Neural cell (in vitro differentiated cells): ENCODE measurements around the gene TULP4.

Experiments used
- EP300 ChIP-seq: fragments of 450-650 bp; conservative IDR thresholded peaks from 2 replicates; pipeline ENCODE4 v1.6.1; 2014; ENCODE audit warnings: antibody characterized with exemption, mild to moderate bottlenecking, moderate library complexity; ENCODE audit not compliant: poor library complexity, severe bottlenecking
- EZH2 ChIP-seq: fragments of 200-600, 300-800 bp; shearing (Covaris generic), sonication (generic); IDR thresholded peaks from 2 replicates; pipeline ENCODE4 v1.6.1; 2014; ENCODE audit warnings: antibody characterized with exemption, low read length, borderline replicate concordance, mild to moderate bottlenecking; ENCODE audit not compliant: insufficient read depth, poor library complexity, severe bottlenecking
- MXI1 ChIP-seq: fragments of 450-650 bp; conservative IDR thresholded peaks from 2 replicates; pipeline ENCODE4 v1.6.1; 2014; ENCODE audit warnings: antibody characterized with exemption, mild to moderate bottlenecking; ENCODE audit not compliant: poor library complexity, severe bottlenecking
- POLR2AphosphoS5 ChIP-seq: IDR thresholded peaks from 2 replicates; pipeline ENCODE4 v1.6.1; 2012
- RAD21 ChIP-seq: fragments of 450-650 bp; conservative IDR thresholded peaks from 2 replicates; pipeline ENCODE4 v1.6.1; 2014; ENCODE audit warnings: antibody characterized with exemption, mild to moderate bottlenecking, moderate library complexity
- SMC3 ChIP-seq: fragments of 450-650 bp; conservative IDR thresholded peaks from 2 replicates; pipeline ENCODE4 v1.6.1; 2014; ENCODE audit warnings: antibody characterized with exemption, mild to moderate bottlenecking, moderate library complexity; ENCODE audit not compliant: poor library complexity
- TAF1 ChIP-seq: IDR thresholded peaks from 2 replicates; pipeline ENCODE4 v1.6.1; 2012; ENCODE audit warnings: low read depth
- TF ChIP-seq, protein P1 (sequence below): IDR thresholded peaks from 2 replicates; pipeline ENCODE4 v1.6.1; 2012; ENCODE audit warnings: borderline replicate concordance
- TF ChIP-seq, protein P2 (sequence below): fragments of 450-650 bp; IDR thresholded peaks from 2 replicates; pipeline ENCODE4 v1.5.1; 2014; ENCODE audit warnings: antibody characterized with exemption, mild to moderate bottlenecking, moderate library complexity; ENCODE audit not compliant: poor library complexity, severe bottlenecking

GRCh38 chr6:158474961-158475343, 162.7 kb downstream of the TULP4 start:
- TF ChIP-seq RAD21 (no peak), POLR2AphosphoS5 (no peak), MXI1 (no peak), EP300 (no peak), EZH2 (no peak), SMC3 (no peak), TAF1 (no peak)
- TF ChIP-seq, protein P1, sequence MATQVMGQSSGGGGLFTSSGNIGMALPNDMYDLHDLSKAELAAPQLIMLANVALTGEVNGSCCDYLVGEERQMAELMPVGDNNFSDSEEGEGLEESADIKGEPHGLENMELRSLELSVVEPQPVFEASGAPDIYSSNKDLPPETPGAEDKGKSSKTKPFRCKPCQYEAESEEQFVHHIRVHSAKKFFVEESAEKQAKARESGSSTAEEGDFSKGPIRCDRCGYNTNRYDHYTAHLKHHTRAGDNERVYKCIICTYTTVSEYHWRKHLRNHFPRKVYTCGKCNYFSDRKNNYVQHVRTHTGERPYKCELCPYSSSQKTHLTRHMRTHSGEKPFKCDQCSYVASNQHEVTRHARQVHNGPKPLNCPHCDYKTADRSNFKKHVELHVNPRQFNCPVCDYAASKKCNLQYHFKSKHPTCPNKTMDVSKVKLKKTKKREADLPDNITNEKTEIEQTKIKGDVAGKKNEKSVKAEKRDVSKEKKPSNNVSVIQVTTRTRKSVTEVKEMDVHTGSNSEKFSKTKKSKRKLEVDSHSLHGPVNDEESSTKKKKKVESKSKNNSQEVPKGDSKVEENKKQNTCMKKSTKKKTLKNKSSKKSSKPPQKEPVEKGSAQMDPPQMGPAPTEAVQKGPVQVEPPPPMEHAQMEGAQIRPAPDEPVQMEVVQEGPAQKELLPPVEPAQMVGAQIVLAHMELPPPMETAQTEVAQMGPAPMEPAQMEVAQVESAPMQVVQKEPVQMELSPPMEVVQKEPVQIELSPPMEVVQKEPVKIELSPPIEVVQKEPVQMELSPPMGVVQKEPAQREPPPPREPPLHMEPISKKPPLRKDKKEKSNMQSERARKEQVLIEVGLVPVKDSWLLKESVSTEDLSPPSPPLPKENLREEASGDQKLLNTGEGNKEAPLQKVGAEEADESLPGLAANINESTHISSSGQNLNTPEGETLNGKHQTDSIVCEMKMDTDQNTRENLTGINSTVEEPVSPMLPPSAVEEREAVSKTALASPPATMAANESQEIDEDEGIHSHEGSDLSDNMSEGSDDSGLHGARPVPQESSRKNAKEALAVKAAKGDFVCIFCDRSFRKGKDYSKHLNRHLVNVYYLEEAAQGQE, result no peak
- TF ChIP-seq, protein P2, sequence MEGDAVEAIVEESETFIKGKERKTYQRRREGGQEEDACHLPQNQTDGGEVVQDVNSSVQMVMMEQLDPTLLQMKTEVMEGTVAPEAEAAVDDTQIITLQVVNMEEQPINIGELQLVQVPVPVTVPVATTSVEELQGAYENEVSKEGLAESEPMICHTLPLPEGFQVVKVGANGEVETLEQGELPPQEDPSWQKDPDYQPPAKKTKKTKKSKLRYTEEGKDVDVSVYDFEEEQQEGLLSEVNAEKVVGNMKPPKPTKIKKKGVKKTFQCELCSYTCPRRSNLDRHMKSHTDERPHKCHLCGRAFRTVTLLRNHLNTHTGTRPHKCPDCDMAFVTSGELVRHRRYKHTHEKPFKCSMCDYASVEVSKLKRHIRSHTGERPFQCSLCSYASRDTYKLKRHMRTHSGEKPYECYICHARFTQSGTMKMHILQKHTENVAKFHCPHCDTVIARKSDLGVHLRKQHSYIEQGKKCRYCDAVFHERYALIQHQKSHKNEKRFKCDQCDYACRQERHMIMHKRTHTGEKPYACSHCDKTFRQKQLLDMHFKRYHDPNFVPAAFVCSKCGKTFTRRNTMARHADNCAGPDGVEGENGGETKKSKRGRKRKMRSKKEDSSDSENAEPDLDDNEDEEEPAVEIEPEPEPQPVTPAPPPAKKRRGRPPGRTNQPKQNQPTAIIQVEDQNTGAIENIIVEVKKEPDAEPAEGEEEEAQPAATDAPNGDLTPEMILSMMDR, result no peak
